SK-N-SH (cell line): ENCODE results near the gene CDC45. TPM values are rescaled to one million over a fixed set of nuclear protein-coding genes. Genes with fewer than 3 reads are reported as not detected.

Source experiments
- CTCF ChIA-PET: fragments of 300-600, 350-600 bp; formaldehyde crosslinking; extraction: SDS; loops from one replicate; lab custom pipeline; 2021; lab: Yijun Ruan, JAX
- POLR2A ChIA-PET: fragments of 350-600 bp; sonication (Branson Sonifier 250); formaldehyde crosslinking; extraction: SDS; loops from one replicate; lab custom pipeline; 2020; ENCODE audit warnings: antibody characterized with exemption, inconsistent platforms; lab: Yijun Ruan, JAX
- DNase-seq: peaks from one replicate; pipeline ENCODE4 v3.0.0; 2012
- H2AFZ ChIP-seq: fragments of 200-600 bp; sonication (generic); 2 replicates; pipeline ENCODE4 v1.8.1; 2016; ENCODE audit warnings: antibody characterized with exemption, mild to moderate bottlenecking, low read depth
- H3F3A ChIP-seq: fragments of 200-600 bp; sonication (generic); replicated peaks from 2 replicates; pipeline ENCODE3; 2016; ENCODE audit warnings: antibody characterized with exemption, mild to moderate bottlenecking; ENCODE audit not compliant: insufficient read depth
- H3K27ac ChIP-seq, 2 experiments: fragments of 200-500 bp in 1 of 2; fragments of 200-600 bp in 1 of 2; sonication (Bioruptor generic) in 1 of 2; sonication (generic), shearing (Covaris generic) in 1 of 2; 2 replicates each; pipeline versions ENCODE4 v1.5.1 to v1.6.1; 2014 to 2016; ENCODE audit warnings: low read depth in 2 of 2, inconsistent platforms in 1 of 2, low read length in 1 of 2, mild to moderate bottlenecking in 1 of 2, mixed read lengths in 1 of 2
- H3K27me3 ChIP-seq: fragments of 200-600 bp; sonication (generic), shearing (Covaris generic); 2 replicates; pipeline ENCODE4 v1.6.1; 2016; ENCODE audit warnings: mixed run types; ENCODE audit not compliant: insufficient read depth
- H3K36me3 ChIP-seq, 2 experiments: fragments of 200-500 bp in 1 of 2; fragments of 200-600 bp in 1 of 2; sonication (Bioruptor generic) in 1 of 2; sonication (generic) in 1 of 2; replicated peaks in 1 of 2; 2 replicates each; pipeline versions ENCODE3 to v1.5.1; 2014 to 2016; ENCODE audit warnings: low read length in 1 of 2, mild to moderate bottlenecking in 1 of 2; ENCODE audit not compliant: insufficient read depth in 2 of 2, control insufficient read depth in 1 of 2
- H3K4me1 ChIP-seq, 2 experiments: fragments of 200-500 bp in 1 of 2; fragments of 200-600 bp in 1 of 2; sonication (Bioruptor generic) in 1 of 2; sonication (generic), shearing (Covaris generic) in 1 of 2; 2 replicates each; pipeline versions ENCODE4 v1.5.1 to v1.6.1; 2014 to 2016; ENCODE audit warnings: low read depth in 1 of 2, low read length in 1 of 2, mixed run types in 1 of 2; ENCODE audit not compliant: insufficient read depth in 2 of 2, control insufficient read depth in 1 of 2
- H3K4me2 ChIP-seq: fragments of 200-600 bp; sonication (generic), shearing (Covaris generic); 2 replicates; pipeline ENCODE4 v1.6.1; 2017; ENCODE audit warnings: mixed run types
- H3K4me3 ChIP-seq, 2 experiments: fragments of 200-500 bp in 1 of 2; fragments of 200-600 bp in 1 of 2; sonication (Bioruptor generic) in 1 of 2; sonication (generic), shearing (Covaris generic) in 1 of 2; 2 replicates each; pipeline versions ENCODE4 v1.5.1 to v1.8.1; 2014 to 2016; ENCODE audit warnings: low read depth in 2 of 2, inconsistent platforms in 1 of 2, low read length in 1 of 2, mild to moderate bottlenecking in 1 of 2, mixed read lengths in 1 of 2, moderate library complexity in 1 of 2
- H3K79me2 ChIP-seq: fragments of 200-600 bp; sonication (generic); 2 replicates; pipeline ENCODE4 v1.8.1; 2017; ENCODE audit warnings: mild to moderate bottlenecking; ENCODE audit not compliant: insufficient read depth
- H3K9ac ChIP-seq: fragments of 200-600 bp; sonication (generic); 2 replicates; pipeline ENCODE4 v1.6.1; 2017; ENCODE audit warnings: mixed run types
- H3K9me2 ChIP-seq: fragments of 200-600 bp; sonication (generic); 2 replicates; pipeline ENCODE4 v1.6.1; 2017; ENCODE audit warnings: mixed run types
- H3K9me3 ChIP-seq: fragments of 200-600 bp; sonication (generic); 2 replicates; pipeline ENCODE4 v1.6.1; 2017; ENCODE audit warnings: mixed run types, mild to moderate bottlenecking, moderate library complexity
- H4K20me1 ChIP-seq: fragments of 200-600 bp; sonication (generic); 2 replicates; pipeline ENCODE4 v1.6.1; 2017; ENCODE audit warnings: mild to moderate bottlenecking, mixed run types; ENCODE audit not compliant: insufficient read depth
- ELF1 ChIP-seq: IDR thresholded peaks from 2 replicates; pipeline ENCODE4 v1.4.0; 2012
- EZH2phosphoT487 ChIP-seq: fragments of 200-600 bp; sonication (generic); IDR thresholded peaks from 2 replicates; pipeline ENCODE4 v1.6.1; 2017; ENCODE audit warnings: low read depth, mixed run types, mild to moderate bottlenecking, antibody characterized with exemption, moderate library complexity, borderline replicate concordance
- FOSL2 ChIP-seq: IDR thresholded peaks from 2 replicates; pipeline ENCODE4 v1.4.0; 2012; ENCODE audit warnings: low read depth, mild to moderate bottlenecking, moderate library complexity, borderline replicate concordance
- FOXJ3 ChIP-seq: sonication (generic); formaldehyde crosslinking; IDR thresholded peaks from 2 replicates; pipeline ENCODE4 v1.5.1; 2020; ENCODE audit warnings: mild to moderate bottlenecking, missing genetic modification reagents
- FOXM1 ChIP-seq: IDR thresholded peaks from 2 replicates; pipeline ENCODE4 v1.4.0; 2012; ENCODE audit warnings: low read depth, mild to moderate bottlenecking
- JUND ChIP-seq: IDR thresholded peaks from 2 replicates; pipeline ENCODE4 v1.4.0; 2012
- NRF1 ChIP-seq: IDR thresholded peaks from 2 replicates; pipeline ENCODE4 v1.6.1; 2012; ENCODE audit warnings: low read depth, mild to moderate bottlenecking, low read length
- POLR2AphosphoS5 ChIP-seq: IDR thresholded peaks from 2 replicates; pipeline ENCODE4 v1.6.1; 2012; ENCODE audit warnings: low read depth, low read length
- RAD21 ChIP-seq: IDR thresholded peaks from 2 replicates; pipeline ENCODE4 v1.6.1; 2012; ENCODE audit warnings: mild to moderate bottlenecking, low read length
- RXRA ChIP-seq: IDR thresholded peaks from 2 replicates; pipeline ENCODE4 v1.4.0; 2012; ENCODE audit warnings: low read depth, mild to moderate bottlenecking, borderline replicate concordance
- SIN3A ChIP-seq: IDR thresholded peaks from 2 replicates; pipeline ENCODE4 v1.6.1; 2012; ENCODE audit warnings: low read depth, mild to moderate bottlenecking, low read length, moderate library complexity, borderline replicate concordance
- SMC3 ChIP-seq: IDR thresholded peaks from 2 replicates; pipeline ENCODE4 v1.6.1; 2012; ENCODE audit warnings: low read depth, low read length, improper control_type of control experiment
- TAF1 ChIP-seq: IDR thresholded peaks from 2 replicates; pipeline ENCODE4 v1.6.1; 2012; ENCODE audit warnings: low read depth, mild to moderate bottlenecking, low read length, moderate library complexity, borderline replicate concordance
- TCF12 ChIP-seq: IDR thresholded peaks from 2 replicates; pipeline ENCODE4 v1.4.0; 2012
- TEAD4 ChIP-seq: IDR thresholded peaks from 2 replicates; pipeline ENCODE4 v1.4.0; 2012; ENCODE audit warnings: mild to moderate bottlenecking, borderline replicate concordance; ENCODE audit not compliant: insufficient read depth
- WGBS: methylation state at CpG from one replicate; pipeline ENCODE4 v1.1.6; 2017; ENCODE audit warnings: low lambda C conversion rate; 5-methylcytosine and 5-hydroxymethylcytosine counted together
- polyA plus RNA-seq, 3 experiments: library from polyadenylated mRNA; depleted of rRNA; stranded (reverse); fragments of >200 nt; gene quantifications; 2 replicates each; pipeline ENCODE4 v1.2.3, GENCODE V29; 2012
- TF ChIP-seq, protein P1 (sequence below): IDR thresholded peaks from 2 replicates; pipeline ENCODE4; 2012
- TF ChIP-seq, protein P2 (sequence below): fragments of 150-350 bp; IDR thresholded peaks from 2 replicates; pipeline ENCODE4 v1.6.1; 2017; ENCODE audit warnings: antibody characterized with exemption, low read length, low read depth, borderline replicate concordance
- TF ChIP-seq, protein P3 (sequence below): IDR thresholded peaks from 2 replicates; pipeline ENCODE4 v1.4.0; 2012; ENCODE audit warnings: low read depth, borderline replicate concordance
- TF ChIP-seq, protein P4 (sequence below): IDR thresholded peaks from 2 replicates; pipeline ENCODE4 v1.4.0; 2012; ENCODE audit warnings: low read depth, borderline replicate concordance
- TF ChIP-seq, protein P5 (sequence below): IDR thresholded peaks from 2 replicates; pipeline ENCODE4 v1.4.0; 2012; ENCODE audit warnings: low read depth

CDC45 gene
- polyA plus RNA-seq, 1 of the 3 experiments (the other 2 are of a cell fraction): 23.6 TPM

DNA sequence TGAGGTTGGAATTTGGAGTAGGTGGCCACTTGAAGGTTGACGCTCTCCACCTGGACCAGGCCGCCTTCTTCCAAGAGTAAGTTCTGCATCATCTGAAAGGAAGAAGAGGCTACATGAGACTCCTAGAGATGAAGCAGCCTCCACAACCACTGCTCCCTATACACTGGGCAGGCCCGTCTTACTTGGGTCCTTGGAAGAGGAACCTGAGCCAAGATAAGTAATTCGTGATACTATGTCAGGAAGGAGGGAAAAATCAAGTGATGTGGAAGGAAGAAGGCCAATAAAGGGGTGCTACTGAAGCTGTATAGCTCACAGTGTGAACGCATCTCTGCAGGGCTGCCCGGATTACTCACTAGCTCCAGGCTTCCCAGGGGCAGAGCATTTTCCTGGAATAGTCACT, 11.8 kb upstream of the CDC45 start:
- Histone ChIP-seq H3K27me3 (no peaks in the 10 kb centered on the region), H3K27ac (no peak overlapping the region), H3K9ac (no peak overlapping the region), H3K4me3 (no peak overlapping the region), H3K79me2 (peaks cover 14% of the 10 kb centered on the region; the same call in 1 of the 2 replicates), H3K4me2 (no peak overlapping the region), H3K9me2 (no peaks in the 10 kb centered on the region), H3K36me3 (peaks cover 61 to 92% of the 10 kb centered on the region in 2 experiments), H3K9me3 (no peaks in the 10 kb centered on the region), H4K20me1 (peaks cover 14% of the 10 kb centered on the region; the same call in 1 of the 2 replicates), H3K4me1 (peaks cover 0 to 3% of the 10 kb centered on the region in 2 experiments; a peak in 1 of 4 replicates), H2AFZ (no peak overlapping the region), H3F3A (no peaks in the 10 kb centered on the region)
- TF ChIP-seq, protein P1, sequence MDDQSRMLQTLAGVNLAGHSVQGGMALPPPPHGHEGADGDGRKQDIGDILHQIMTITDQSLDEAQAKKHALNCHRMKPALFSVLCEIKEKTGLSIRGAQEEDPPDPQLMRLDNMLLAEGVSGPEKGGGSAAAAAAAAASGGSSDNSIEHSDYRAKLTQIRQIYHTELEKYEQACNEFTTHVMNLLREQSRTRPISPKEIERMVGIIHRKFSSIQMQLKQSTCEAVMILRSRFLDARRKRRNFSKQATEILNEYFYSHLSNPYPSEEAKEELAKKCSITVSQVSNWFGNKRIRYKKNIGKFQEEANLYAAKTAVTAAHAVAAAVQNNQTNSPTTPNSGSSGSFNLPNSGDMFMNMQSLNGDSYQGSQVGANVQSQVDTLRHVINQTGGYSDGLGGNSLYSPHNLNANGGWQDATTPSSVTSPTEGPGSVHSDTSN: no peak
- TF ChIP-seq FOXM1 (no peak), FOXJ3 (CRISPR knock-in tag) (no peak), SIN3A (no peak), ELF1 (no peak), SMC3 (no peak), TCF12 (no peak), RXRA (no peak), FOSL2 (no peak), TAF1 (no peak), JUND (no peak), EZH2phosphoT487 (no peak), TEAD4 (no peak), RAD21 (no peak), NRF1 (no peak), POLR2AphosphoS5 (no peak)
- TF ChIP-seq, protein P2, sequence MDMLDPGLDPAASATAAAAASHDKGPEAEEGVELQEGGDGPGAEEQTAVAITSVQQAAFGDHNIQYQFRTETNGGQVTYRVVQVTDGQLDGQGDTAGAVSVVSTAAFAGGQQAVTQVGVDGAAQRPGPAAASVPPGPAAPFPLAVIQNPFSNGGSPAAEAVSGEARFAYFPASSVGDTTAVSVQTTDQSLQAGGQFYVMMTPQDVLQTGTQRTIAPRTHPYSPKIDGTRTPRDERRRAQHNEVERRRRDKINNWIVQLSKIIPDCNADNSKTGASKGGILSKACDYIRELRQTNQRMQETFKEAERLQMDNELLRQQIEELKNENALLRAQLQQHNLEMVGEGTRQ: no peak
- TF ChIP-seq, protein P3, sequence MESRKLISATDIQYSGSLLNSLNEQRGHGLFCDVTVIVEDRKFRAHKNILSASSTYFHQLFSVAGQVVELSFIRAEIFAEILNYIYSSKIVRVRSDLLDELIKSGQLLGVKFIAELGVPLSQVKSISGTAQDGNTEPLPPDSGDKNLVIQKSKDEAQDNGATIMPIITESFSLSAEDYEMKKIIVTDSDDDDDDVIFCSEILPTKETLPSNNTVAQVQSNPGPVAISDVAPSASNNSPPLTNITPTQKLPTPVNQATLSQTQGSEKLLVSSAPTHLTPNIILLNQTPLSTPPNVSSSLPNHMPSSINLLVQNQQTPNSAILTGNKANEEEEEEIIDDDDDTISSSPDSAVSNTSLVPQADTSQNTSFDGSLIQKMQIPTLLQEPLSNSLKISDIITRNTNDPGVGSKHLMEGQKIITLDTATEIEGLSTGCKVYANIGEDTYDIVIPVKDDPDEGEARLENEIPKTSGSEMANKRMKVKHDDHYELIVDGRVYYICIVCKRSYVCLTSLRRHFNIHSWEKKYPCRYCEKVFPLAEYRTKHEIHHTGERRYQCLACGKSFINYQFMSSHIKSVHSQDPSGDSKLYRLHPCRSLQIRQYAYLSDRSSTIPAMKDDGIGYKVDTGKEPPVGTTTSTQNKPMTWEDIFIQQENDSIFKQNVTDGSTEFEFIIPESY: no peak
- TF ChIP-seq, protein P4, sequence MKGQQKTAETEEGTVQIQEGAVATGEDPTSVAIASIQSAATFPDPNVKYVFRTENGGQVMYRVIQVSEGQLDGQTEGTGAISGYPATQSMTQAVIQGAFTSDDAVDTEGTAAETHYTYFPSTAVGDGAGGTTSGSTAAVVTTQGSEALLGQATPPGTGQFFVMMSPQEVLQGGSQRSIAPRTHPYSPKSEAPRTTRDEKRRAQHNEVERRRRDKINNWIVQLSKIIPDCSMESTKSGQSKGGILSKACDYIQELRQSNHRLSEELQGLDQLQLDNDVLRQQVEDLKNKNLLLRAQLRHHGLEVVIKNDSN: no peak
- TF ChIP-seq, protein P5, sequence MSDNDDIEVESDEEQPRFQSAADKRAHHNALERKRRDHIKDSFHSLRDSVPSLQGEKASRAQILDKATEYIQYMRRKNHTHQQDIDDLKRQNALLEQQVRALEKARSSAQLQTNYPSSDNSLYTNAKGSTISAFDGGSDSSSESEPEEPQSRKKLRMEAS: no peak
- ChIA-PET POLR2A (no interaction called here), CTCF (interaction anchor here (1.4 to 2.2 kb wide), 3 partner anchors 162 to 288 kb away, joined by 4 to 8 read pairs (median 6); no protein-coding TSS in a partner anchor)
- WGBS: 96% methylated on average over 6 of the region's 6 CpGs
- no peak for DNase-seq
